Chondrocyte (in vitro differentiated cells): ENCODE measurements around the gene KRTAP20-2. TPM values are rescaled to one million over a fixed set of nuclear protein-coding genes. Genes with fewer than 3 reads are reported as not detected.

Source experiments
- DNase-seq: peaks from one replicate; pipeline ENCODE4 v3.0.0; 2021; ENCODE audit warnings: mixed read lengths, low spot score
- H3K27ac Mint-ChIP-seq: one replicate; pipeline ENCODE4 v1.8.0; 2021; ENCODE audit warnings: mild to moderate bottlenecking, moderate library complexity, mixed read lengths; ENCODE audit not compliant: unreplicated experiment
- H3K27me3 Mint-ChIP-seq: 2 replicates; pipeline ENCODE4 v1.8.0; 2021; ENCODE audit warnings: low read depth, mixed read lengths
- H3K36me3 Mint-ChIP-seq: 2 replicates; pipeline ENCODE4 v1.8.0; 2021; ENCODE audit warnings: low read depth, mixed read lengths
- H3K4me1 Mint-ChIP-seq: 2 replicates; pipeline ENCODE4 v1.8.0; 2021; ENCODE audit warnings: low read depth, mild to moderate bottlenecking, mixed read lengths
- H3K4me3 Mint-ChIP-seq: one replicate; pipeline ENCODE4 v1.8.0; 2021; ENCODE audit warnings: mild to moderate bottlenecking, moderate library complexity, mixed read lengths; ENCODE audit not compliant: unreplicated experiment
- H3K9me3 Mint-ChIP-seq: 2 replicates; pipeline ENCODE4 v1.8.0; 2021; ENCODE audit warnings: low read depth, mixed read lengths
- total RNA-seq: library from RNA; stranded (reverse); gene quantifications from 3 replicates; pipeline ENCODE4 v1.2.1, GENCODE V29; 2021
- TF ChIP-seq, protein P1 (sequence below): fragments of 200-600 bp; sonication (generic); IDR thresholded peaks from 2 replicates; pipeline ENCODE4 v1.5.0; 2021; ENCODE audit warnings: antibody characterized with exemption, mild to moderate bottlenecking, moderate library complexity

KRTAP20-2 gene
- total RNA-seq, 1 donor from 2014 or later, result not detected

DNA sequence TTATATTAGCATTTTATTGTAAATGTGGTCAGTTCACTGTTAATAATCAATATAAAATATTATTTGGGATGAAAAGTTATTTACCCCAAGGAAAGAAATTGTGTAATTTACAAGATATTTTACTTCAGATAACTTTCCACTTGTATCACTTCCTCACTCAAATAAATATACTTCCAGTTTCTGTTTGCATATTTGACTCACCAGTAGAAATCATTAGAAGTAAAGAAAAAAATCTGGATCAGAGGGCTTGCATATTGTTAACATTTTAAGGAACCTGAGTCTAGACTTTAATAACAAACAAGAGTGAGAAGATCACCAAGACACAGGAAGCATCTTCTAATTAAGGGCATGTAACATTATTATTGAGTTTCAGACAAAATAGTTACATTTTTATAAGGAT lies 14.9 kb upstream of the KRTAP20-2 start:
- Mint-ChIP-seq H3K4me1 (no peaks in the 10 kb centered on the region), H3K27ac (no peak overlapping the region), H3K36me3 (no peaks in the 10 kb centered on the region), H3K4me3 (no peak overlapping the region), H3K9me3 (peaks cover 19% of the 10 kb centered on the region), H3K27me3 (no peaks in the 10 kb centered on the region)
- no peak for DNase-seq
- TF ChIP-seq, protein P1, sequence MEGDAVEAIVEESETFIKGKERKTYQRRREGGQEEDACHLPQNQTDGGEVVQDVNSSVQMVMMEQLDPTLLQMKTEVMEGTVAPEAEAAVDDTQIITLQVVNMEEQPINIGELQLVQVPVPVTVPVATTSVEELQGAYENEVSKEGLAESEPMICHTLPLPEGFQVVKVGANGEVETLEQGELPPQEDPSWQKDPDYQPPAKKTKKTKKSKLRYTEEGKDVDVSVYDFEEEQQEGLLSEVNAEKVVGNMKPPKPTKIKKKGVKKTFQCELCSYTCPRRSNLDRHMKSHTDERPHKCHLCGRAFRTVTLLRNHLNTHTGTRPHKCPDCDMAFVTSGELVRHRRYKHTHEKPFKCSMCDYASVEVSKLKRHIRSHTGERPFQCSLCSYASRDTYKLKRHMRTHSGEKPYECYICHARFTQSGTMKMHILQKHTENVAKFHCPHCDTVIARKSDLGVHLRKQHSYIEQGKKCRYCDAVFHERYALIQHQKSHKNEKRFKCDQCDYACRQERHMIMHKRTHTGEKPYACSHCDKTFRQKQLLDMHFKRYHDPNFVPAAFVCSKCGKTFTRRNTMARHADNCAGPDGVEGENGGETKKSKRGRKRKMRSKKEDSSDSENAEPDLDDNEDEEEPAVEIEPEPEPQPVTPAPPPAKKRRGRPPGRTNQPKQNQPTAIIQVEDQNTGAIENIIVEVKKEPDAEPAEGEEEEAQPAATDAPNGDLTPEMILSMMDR, result no peak

DNA sequence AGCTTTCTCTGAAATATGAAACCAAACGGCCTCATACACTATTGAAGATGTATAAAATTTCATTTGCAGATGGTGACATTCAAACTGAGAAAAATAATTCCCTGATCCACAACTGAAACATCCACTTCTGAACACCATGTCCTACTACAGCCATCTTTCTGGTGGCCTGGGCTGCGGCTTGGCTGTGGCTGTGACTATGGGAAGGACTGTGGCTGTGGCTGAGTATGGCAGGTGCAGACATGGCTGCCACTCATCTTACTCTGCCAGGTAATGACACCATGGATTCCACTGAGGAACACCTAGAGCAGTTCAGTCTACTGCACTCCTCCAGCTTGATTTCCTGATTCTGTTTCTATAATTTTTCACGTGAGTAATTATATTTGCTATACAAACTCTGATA lies 14.5 kb upstream of the KRTAP20-2 start, which contains the start of gene KRTAP20-4:
Gene KRTAP20-4, plus strand, starts transcription at position 106 of the 400 bp plus-strand sequence.
- TF ChIP-seq, protein P1, result no peak
- no peaks in the 10 kb centered on the region for H3K4me1 Mint-ChIP-seq
- no peak within 1 kb of the TSS for H3K27ac Mint-ChIP-seq
- no peaks in the 10 kb centered on the region for H3K27me3 Mint-ChIP-seq
- H3K4me3 Mint-ChIP-seq, result no peak within 1 kb of the TSS
- peaks cover 16% of the 10 kb centered on the region for H3K9me3 Mint-ChIP-seq
- no peaks in the 10 kb centered on the region for H3K36me3 Mint-ChIP-seq
- no peak for DNase-seq

DNA sequence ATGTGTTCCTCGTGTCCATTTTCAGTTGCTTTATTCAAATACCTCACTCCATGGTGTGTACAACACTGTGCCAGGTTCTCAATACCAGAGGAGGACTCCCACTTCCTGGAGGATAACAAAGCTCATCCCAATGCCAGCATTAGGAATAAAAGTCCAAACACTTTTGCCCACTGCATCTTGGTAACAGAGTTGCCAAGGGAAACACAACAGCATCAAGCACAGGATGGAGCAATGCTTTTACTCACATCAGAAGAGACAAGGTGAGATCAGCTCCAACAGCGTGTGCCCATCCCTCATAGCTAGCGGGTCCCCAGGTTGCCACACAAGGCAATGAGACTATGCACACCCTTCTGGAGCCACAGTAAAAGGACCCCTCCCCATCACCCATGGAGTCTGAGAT lies 11.6 kb upstream of the KRTAP20-2 start:
- no peaks in the 10 kb centered on the region for H3K27me3 Mint-ChIP-seq
- H3K4me3 Mint-ChIP-seq, result no peak overlapping the region
- H3K9me3 Mint-ChIP-seq, result peaks cover 20% of the 10 kb centered on the region
- no peak for DNase-seq
- no peak overlapping the region for H3K27ac Mint-ChIP-seq
- H3K36me3 Mint-ChIP-seq, result no peaks in the 10 kb centered on the region
- H3K4me1 Mint-ChIP-seq, result no peaks in the 10 kb centered on the region
- TF ChIP-seq, protein P1, result no peak

DNA sequence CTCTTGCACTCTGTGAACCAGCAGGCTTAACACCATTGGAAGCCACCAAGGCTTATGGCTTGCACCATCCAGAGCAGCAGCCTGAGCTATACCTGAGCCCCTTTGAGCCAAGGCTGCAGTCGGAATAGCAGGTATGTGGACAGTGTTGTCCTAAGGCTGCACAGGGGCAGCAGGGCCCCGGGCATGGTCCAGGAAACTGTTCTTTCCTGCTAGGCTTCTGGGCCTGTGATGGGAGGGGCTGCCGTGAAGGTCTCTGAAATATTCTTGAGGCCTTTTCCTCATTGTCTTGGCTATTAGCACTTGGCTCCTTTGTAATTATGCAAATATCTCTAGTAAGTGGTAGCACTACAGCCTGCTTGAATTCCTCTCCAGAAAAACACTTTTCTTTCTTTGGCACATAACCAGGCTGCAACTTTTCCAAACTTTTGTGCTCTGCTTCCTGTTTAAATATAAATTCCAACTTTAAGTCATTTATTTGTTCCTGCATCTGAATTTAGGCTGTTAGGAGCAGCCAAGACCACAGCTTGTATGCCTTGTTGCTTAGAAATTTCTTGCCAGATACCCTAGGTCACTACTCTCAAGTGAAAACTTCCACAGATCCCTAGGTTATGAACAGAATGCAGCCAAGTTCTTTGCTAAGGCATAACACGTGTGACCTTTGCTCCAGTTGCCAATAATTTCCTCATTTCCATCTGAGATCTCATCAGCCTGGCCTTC lies 9.4 kb upstream of the KRTAP20-2 start:
- no peak for DNase-seq
- peaks cover 20% of the 10 kb centered on the region for H3K9me3 Mint-ChIP-seq
- TF ChIP-seq, protein P1, result no peak
- no peaks in the 10 kb centered on the region for H3K4me1 Mint-ChIP-seq
- no peaks in the 10 kb centered on the region for H3K27me3 Mint-ChIP-seq
- no peaks in the 10 kb centered on the region for H3K36me3 Mint-ChIP-seq
- H3K27ac Mint-ChIP-seq, result no peak overlapping the region
- H3K4me3 Mint-ChIP-seq, result no peak overlapping the region

DNA sequence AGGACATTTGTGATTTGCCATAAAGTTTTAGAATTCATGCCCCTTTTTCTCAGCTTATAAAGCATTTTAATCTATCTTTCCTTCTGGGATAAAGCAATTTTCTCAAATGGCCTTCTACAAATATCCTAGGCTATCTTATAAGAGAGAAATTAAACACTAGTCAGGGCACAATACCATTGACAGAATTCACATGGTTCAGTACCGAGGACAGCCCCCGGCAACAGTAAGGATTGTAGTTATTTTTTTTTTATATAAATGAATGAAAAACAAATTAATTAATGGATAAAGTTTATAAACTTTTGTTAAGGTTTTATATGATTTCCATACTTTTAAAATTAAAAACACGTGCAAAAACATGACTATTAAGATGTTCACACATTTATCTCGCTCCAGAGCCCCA lies 6.9 kb upstream of the KRTAP20-2 start:
- no peak overlapping the region for H3K4me3 Mint-ChIP-seq

More for the DNA sequence above, 6.9 kb upstream of the KRTAP20-2 start:
- Mint-ChIP-seq H3K27ac (no peak overlapping the region), H3K9me3 (peaks cover 22% of the 10 kb centered on the region), H3K36me3 (no peaks in the 10 kb centered on the region), H3K4me1 (no peaks in the 10 kb centered on the region), H3K27me3 (no peaks in the 10 kb centered on the region)
- DNase-seq, result no peak
- TF ChIP-seq, protein P1, result no peak
